Mesenchymal stem cell (in vitro differentiated cells and primary cell): ENCODE results near the gene HLA-DRB5. TPM values are rescaled to one million over a fixed set of nuclear protein-coding genes. Genes with fewer than 3 reads are reported as not detected.

Experiments used
- small RNA-seq: library from polyadenylated mRNA; stranded (forward); fragments of <200 nt; extraction: miRNeasy Mini kit (QIAGEN cat#:217004); gene quantifications from one replicate; pipeline ENCODE3, GENCODE V24; 2013; ENCODE audit warnings: low read depth

Gene HLA-DRB5

Small RNA genes within 50 kb of the gene (small RNA-seq; reads per million reads assigned to genes)
- gene RNU1-61P = not detected
